Activated CD8-positive, alpha-beta memory T cell treated with anti-CD3 and anti-CD28 coated beads for 48 hours (primary cell): ENCODE measurements around the gene RABGAP1L.
"Not testable (repeated sequence)": the region's sequence is repeated elsewhere in the genome, so short reads cannot be mapped to it uniquely, and the experiment has no call there.

Experiments used
- DNase-seq, 3 experiments: peaks; one replicate each; pipeline ENCODE4 v3.0.0-alpha.2; 2020; ENCODE audit warnings: low read depth in 2 of 3, low spot score in 2 of 3

The RABGAP1L gene

DNA sequence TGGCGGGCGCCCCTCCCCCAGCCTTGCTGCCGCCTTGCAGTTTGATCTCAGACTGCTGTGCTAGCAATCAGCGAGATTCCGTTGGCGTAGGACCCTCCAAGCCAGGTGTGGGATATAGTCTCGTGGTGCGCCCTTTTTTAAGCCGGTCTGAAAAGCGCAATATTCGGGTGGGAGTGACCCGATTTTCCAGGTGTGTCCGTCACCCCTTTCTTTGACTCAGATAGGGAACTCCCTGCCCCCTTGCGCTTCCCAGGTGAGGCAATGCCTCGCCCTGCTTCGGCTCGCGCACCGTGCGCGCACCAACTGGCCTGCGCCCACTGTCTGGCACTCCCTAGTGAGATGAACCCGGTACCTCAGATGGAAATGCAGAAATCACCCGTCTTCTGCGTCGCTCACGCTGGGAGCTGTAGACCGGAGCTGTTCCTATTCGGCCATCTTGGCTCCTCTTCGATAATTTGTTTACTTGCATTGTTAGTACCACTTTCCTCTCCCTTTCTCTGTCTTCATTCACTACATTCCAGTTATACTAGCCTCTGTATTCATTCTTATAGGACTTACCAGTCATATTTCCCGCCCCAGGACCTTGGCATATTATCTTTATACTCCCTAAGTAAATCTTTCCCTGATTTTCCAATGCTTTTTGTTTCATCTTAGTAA lies 79.7 kb downstream of the RABGAP1L start:
- DNase-seq: not testable (repeated sequence)

DNA sequence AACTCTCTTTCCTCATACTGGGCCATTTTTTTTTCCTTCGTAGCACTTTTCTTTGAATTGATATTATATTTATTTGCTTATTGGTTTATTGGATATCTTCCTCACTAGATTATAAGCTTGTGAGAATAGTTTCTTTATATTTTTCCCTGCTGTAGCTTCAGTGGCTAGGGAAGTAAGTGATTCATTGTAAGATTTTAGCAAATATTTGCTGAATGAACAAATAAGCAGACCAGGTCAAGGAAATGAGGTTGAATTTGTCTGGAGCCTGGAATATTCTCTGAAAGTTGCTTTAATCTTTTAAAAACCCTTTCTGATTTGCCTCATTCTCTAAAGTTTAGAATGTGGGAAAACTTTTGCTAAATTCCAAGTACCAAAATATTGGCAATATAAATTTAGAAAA lies 80.2 kb downstream of the RABGAP1L start:
- DNase-seq: no peak

DNA sequence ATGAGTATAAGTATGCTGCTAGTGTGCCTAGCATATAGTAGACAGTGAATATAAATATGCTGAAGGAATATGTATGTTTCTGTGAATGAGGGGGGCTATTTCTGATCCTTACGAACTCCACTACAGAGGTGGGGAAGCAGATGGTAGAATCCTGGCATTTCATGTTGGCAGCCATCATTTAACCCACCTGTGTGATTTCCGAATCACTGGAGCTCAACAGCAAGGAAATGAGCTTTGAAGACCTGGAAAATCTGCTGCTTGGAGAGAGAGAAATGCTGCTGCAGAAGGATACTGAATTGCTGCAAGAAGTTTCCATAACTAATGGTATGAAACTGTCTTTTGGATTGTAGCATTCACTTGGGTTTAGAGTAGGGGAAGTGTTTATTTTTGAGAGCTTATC lies 83.5 kb downstream of the RABGAP1L start:
- no peak for DNase-seq

- DNase-seq: no peak
These were observed 84.2 kb downstream of the RABGAP1L start for GRCh38 chr1:174243451-174244000.

- DNase-seq: no peak
These were observed 84.7 kb downstream of the RABGAP1L start for GRCh38 chr1:174244017-174244416.

GRCh38 chr1:174247472-174247871 lies 88.2 kb downstream of the RABGAP1L start:
- no peak for DNase-seq

- no peak for DNase-seq
These were observed 88.7 kb downstream of the RABGAP1L start for GRCh38 chr1:174248041-174248440.

GRCh38 chr1:174256386-174256785 lies 97.1 kb downstream of the RABGAP1L start:
- DNase-seq: not testable (repeated sequence)

DNA sequence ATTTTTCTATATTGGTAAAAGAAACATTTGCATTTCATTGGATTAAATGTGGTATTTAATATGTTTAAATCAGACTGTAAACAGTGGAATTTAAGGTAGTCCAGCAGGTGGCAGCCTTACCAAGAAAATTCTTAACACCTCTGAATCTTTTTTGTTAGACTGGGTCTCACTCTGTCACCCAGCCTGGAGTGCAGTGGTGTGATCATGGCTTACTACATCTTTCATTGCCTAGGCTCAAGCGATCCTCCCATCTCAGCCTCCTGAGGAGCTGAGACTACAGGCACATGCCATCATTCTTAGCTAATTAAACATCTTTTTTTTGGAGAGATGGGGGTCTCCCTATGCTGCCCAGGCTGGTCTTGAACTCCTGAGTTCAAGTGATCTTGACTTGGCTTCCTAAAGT lies 98.8 kb downstream of the RABGAP1L start:
- DNase-seq: no peak

GRCh38 chr1:174262349-174263241 lies 103.3 kb downstream of the RABGAP1L start:
- no peak for DNase-seq

GRCh38 chr1:174265282-174265681 lies 106.0 kb downstream of the RABGAP1L start:
- DNase-seq: no peak

GRCh38 chr1:174266476-174266875 lies 107.2 kb downstream of the RABGAP1L start:
- no peak for DNase-seq

GRCh38 chr1:174266991-174267612 lies 107.8 kb downstream of the RABGAP1L start:
- no peak for DNase-seq

DNA sequence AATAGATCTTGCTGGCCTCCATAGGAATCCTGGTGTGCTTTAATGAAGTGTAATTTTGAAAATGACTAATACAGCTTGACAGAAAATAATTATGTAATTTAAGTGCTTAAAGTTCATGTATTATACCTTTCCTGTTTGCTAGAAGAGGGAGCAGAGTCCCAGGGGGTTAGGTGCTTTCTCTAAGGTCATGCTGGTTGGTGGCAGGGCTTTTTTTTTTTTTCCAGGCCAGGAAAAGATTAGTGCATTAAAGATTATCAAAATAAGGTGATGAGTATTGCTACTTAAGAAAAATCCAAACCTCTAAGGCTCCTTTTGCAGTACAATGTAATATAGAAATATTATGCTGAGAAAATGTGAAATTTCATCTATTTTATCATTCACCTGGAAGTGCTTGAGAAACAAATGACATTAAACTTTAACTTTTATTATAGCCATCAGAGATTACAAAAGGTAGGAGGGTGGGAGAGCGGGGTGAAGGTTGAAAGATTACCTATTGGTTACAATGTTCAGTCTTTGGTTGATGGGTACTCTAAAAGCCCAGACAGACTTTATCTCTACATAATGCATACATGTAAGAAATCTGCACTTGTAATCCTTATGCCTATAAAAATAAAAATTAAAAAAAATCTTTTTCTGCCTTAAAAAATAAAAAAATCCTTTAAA lies 110.8 kb downstream of the RABGAP1L start:
- no peak for DNase-seq

GRCh38 chr1:174273190-174273589 lies 113.9 kb downstream of the RABGAP1L start:
- no peak for DNase-seq

DNA sequence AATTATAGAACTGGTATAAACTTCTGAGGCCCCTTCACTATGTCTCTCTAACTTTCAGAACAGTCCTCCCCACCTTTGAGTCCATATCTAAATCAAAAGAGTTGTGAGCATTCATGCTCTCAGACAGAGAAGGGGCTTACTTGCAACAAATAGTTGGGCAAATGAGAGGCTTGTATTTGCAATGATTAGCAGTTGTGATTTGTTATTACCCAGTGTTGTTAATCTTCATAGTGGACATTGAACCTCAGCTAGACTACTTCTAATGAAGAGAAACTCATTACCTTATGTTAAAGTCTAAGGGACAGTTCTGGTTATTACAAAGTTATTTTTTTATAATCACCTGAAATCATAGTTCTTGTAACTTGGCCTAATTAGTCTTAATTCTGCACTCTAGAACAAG lies 114.5 kb downstream of the RABGAP1L start:
- no peak for DNase-seq

- DNase-seq: no peak
These were observed 115.1 kb downstream of the RABGAP1L start for GRCh38 chr1:174274452-174274851.

DNA sequence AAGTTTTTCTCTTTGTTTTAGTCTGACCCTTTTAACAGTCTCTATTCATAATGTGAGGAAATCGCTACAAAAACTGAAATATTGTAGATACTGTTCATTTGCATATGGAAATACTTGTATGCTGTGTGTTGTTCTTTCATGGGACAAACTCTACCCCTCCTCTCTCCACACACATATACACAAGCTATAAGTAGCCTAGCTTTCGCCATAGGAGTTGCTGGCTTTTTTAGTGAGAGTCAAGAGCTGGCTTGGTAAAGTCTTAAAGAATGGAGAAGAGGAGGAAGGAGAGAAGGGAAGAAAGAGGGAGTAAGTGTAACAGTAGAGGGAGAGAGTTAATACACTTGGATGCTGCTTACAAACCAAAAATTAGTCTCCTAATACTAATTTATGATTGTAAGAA lies 115.6 kb downstream of the RABGAP1L start:
- DNase-seq: no peak

DNA sequence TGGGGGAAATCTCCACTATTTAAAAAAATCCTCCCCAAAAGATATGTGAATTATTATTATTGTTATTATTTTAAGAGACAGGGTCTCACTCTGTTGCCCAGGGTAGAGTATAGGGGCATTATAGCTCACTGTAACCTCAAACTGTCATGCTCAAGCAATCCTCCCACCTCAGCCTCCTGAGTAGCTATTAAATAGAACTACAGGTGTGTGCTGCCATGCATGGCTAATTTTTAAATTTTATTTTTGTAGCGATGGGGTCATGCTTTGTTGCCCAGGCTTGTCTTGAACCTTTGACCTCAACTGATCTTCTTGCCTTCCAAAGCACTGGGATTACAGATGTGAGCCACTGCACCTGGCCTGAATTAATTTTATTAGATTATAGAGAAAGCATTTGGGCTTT lies 116.8 kb downstream of the RABGAP1L start:
- no peak for DNase-seq

DNA sequence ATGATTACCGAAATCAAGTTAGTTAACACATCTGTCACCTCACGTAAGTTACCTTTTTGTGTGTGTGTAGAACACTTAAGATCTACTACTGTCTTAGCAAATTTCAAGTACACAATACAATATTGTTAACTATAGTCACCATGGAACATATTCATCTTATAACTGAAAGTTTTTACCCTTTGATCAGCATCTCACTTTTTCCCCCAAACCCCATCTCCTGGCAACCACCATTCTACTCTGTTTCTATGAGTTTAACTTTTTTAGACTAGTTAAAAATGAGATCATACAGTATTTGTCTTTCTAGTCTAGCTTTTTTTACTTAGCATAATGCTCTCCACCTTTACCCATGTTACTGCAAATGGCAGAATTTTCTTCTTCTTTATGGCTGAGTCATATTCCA lies 124.7 kb downstream of the RABGAP1L start:
- DNase-seq: no peak

DNA sequence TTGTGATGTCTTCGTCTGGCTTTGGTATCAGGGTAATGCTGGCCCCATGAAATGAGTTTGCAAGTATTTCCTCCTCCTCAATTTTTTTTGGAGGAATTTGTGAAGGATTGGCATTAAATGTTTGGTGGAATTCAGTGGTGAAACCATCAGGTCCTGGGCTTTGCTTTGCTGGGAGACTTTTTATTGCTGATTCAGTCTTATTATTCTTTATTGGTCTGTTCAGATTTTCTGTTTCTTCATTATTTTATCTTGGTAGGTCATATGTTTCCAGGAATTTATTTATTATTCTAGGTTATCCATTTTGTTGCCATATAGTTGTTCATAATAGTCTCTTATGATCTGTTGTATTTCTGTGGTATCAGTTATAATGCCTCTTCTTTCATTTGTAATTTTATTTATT lies 126.7 kb downstream of the RABGAP1L start:
- no peak for DNase-seq
